PC-3 (cell line): ENCODE measurements around the gene TNNT2.

Experiments
- CTCF ChIP-seq: fragments of 300-600 bp; sonication (generic); conservative IDR thresholded peaks from 2 replicates; pipeline ENCODE4 v1.5.1; 2017; ENCODE audit warnings: antibody characterized with exemption, low read depth, mild to moderate bottlenecking, low read length
- EZH2 ChIP-seq: fragments of 300-600 bp; sonication (generic); IDR thresholded peaks from one replicate; pipeline ENCODE4 v1.6.1; 2017; ENCODE audit warnings: antibody characterized with exemption, mild to moderate bottlenecking, low read length; ENCODE audit not compliant: unreplicated experiment
- EZH2phosphoT487 ChIP-seq: fragments of 300-600 bp; sonication (generic); IDR thresholded peaks from 2 replicates; pipeline ENCODE4 v1.6.1; 2018; ENCODE audit warnings: mild to moderate bottlenecking, antibody characterized with exemption, low read length, borderline replicate concordance

DNA sequence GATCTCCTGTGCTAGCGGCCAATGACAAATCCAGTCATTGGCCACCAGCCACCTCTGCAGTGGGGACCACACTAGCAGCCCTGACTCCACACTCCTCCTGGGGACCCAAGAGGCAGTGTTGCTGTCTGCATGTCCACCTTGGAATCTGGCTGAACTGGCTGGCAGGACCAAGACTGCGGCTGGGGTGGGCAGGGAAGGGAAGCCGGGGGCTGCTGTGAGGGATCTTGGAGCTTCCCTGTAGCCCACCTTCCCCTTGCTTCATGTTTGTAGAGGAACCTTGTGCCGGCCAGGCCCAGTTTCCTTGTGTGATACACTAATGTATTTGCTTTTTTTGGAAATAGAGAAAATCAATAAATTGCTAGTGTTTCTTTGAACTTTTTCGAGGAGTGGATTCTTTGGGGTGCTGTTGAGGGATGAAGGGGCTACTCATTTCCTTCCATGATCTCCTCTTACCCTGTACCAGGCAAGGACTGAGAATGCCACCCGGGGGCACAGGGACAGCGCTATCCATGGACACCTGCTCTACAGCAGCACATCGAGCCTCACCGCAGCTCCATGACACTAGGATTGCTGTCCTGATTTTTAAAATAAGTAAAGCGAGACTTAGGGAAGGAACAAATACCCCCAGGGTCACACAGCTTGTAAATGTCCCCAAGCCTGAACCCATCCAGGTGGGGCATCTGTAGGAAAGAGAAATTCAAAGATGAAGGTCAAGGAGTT lies 44.7 kb downstream of the TNNT2 start:
- TF ChIP-seq CTCF, result no peak
- TF ChIP-seq EZH2, result no peak
- TF ChIP-seq EZH2phosphoT487, result no peak
